Fibroblast of lung (primary cell): ENCODE data around the gene MRPS10. TPM values are rescaled to one million over a fixed set of nuclear protein-coding genes. Genes with fewer than 3 reads are reported as not detected.
A peak's percentile ranks its signal among the peaks of the same experiment; 100 is the strongest.

Source experiments
- DNase-seq, 2 donors: peaks; one replicate each; pipeline versions ENCODE4 v3.0.0 to v3.0.0-alpha.2; 2010; ENCODE audit warnings: low read depth in 2 of 2
- H2AFZ ChIP-seq: 2 replicates; pipeline ENCODE4 v1.5.1; 2012; ENCODE audit warnings: low read length, control low read depth, inconsistent platforms
- H3K27ac ChIP-seq: 2 replicates; pipeline ENCODE4 v1.5.1; 2011; ENCODE audit warnings: low read length, control low read depth; ENCODE audit not compliant: insufficient read depth
- H3K27me3 ChIP-seq: 2 replicates; pipeline ENCODE4 v1.5.1; 2011; ENCODE audit warnings: mild to moderate bottlenecking, low read length; ENCODE audit not compliant: control insufficient read depth, insufficient read depth
- H3K36me3 ChIP-seq: 2 replicates; pipeline ENCODE4 v1.5.1; 2011; ENCODE audit warnings: low read length; ENCODE audit not compliant: control insufficient read depth, insufficient read depth
- H3K4me1 ChIP-seq: 2 replicates; pipeline ENCODE4 v1.5.1; 2011; ENCODE audit warnings: low read length; ENCODE audit not compliant: control insufficient read depth, insufficient read depth; ENCODE audit errors: extremely low read depth
- H3K4me2 ChIP-seq: 2 replicates; pipeline ENCODE4 v1.5.1; 2011; ENCODE audit warnings: low read length, control low read depth; ENCODE audit not compliant: insufficient read depth; ENCODE audit errors: extremely low read depth
- H3K4me3 ChIP-seq, 4 experiments: fragments of 200-600 bp in 1 of 4; sonication (generic) in 1 of 4; replicated peaks in 1 of 4; 2 replicates each; pipeline ENCODE4 v1.5.1; 2011 to 2016; ENCODE audit warnings: low read length in 4 of 4, low read depth in 3 of 4, mild to moderate bottlenecking in 3 of 4, control low read depth in 2 of 4, inconsistent platforms in 1 of 4, mixed read lengths in 1 of 4; ENCODE audit not compliant: insufficient read depth in 1 of 4; ENCODE audit errors: control extremely low read depth in 1 of 4
- H3K79me2 ChIP-seq: 2 replicates; pipeline ENCODE4 v1.5.1; 2012; ENCODE audit warnings: mild to moderate bottlenecking, low read length, inconsistent platforms; ENCODE audit not compliant: control insufficient read depth, insufficient read depth
- H3K9ac ChIP-seq: 2 replicates; pipeline ENCODE4 v1.5.1; 2011; ENCODE audit warnings: mild to moderate bottlenecking, low read length, control low read depth; ENCODE audit not compliant: insufficient read depth
- H3K9me3 ChIP-seq: 2 replicates; pipeline ENCODE4 v1.5.1; 2012; ENCODE audit warnings: low read depth, low read length; ENCODE audit not compliant: control insufficient read depth, insufficient read depth
- H4K20me1 ChIP-seq: 2 replicates; pipeline ENCODE4 v1.5.1; 2011; ENCODE audit warnings: low read length; ENCODE audit not compliant: control insufficient read depth, insufficient read depth; ENCODE audit errors: extremely low read depth
- CTCF ChIP-seq, 2 donors: IDR thresholded peaks in 1 of 2; conservative IDR thresholded peaks in 1 of 2; 1 replicate in 1 of 2; 2 replicates in 1 of 2; pipeline ENCODE4 v1.5.1; 2011 to 2012; ENCODE audit warnings: low read length in 2 of 2, control low read depth in 1 of 2, inconsistent platforms in 1 of 2, low read depth in 1 of 2, mild to moderate bottlenecking in 1 of 2
- EZH2 ChIP-seq: IDR thresholded peaks from 2 replicates; pipeline ENCODE4 v1.5.1; 2012; ENCODE audit warnings: low read length, control low read depth, mild to moderate bottlenecking; ENCODE audit errors: missing control alignments
- polyA plus RNA-seq, 2 donors: library from polyadenylated mRNA; depleted of rRNA in 1 of 2; stranded (reverse) in 1 of 2; unstranded in 1 of 2; fragments of >200 nt; gene quantifications; 2 replicates each; pipeline ENCODE4 v1.2.1, GENCODE V29; 2011 to 2012; ENCODE audit warnings: missing spikeins in 1 of 2
- total RNA-seq: library from RNA; depleted of rRNA; stranded (reverse); fragments of >200 nt; gene quantifications from 2 replicates; pipeline ENCODE4 v1.2.1, GENCODE V29; 2014

Gene MRPS10
- total and polyA plus RNA-seq, 2 donors (not counting 1 experiment from before 2014, with no cell fraction given): 67.5 to 74.1 TPM

- H3K79me2 ChIP-seq: no peaks in the 10 kb centered on the region
- H3K4me3 ChIP-seq: no peak overlapping the region
- H3K4me1 ChIP-seq: peaks cover 27% of the 10 kb centered on the region
- H3K9ac ChIP-seq: no peak overlapping the region
- H3K36me3 ChIP-seq: no peaks in the 10 kb centered on the region
- peak overlapping the region; percentile 18 for H3K27ac ChIP-seq
- TF ChIP-seq EZH2 (no peak), CTCF (conservative IDR thresholded peaks at IDR 0.05 in 1 of 2, IDR thresholded peaks at IDR 0.05 in 1 of 2; ENCODE audit: low read depth in 1 of 2, low read length in 2 of 2) (peak in 1 of 2 donors; percentile 13)
- no peaks in the 10 kb centered on the region for H4K20me1 ChIP-seq
- peak; percentile 82 to 87 for DNase-seq
- no peak overlapping the region for H2AFZ ChIP-seq
- no peak overlapping the region for H3K4me2 ChIP-seq
- no peaks in the 10 kb centered on the region for H3K27me3 ChIP-seq
- no peaks in the 10 kb centered on the region for H3K9me3 ChIP-seq
These were observed 19.9 kb downstream of the MRPS10 start for GRCh38 chr6:42197555-42198362.

DNA sequence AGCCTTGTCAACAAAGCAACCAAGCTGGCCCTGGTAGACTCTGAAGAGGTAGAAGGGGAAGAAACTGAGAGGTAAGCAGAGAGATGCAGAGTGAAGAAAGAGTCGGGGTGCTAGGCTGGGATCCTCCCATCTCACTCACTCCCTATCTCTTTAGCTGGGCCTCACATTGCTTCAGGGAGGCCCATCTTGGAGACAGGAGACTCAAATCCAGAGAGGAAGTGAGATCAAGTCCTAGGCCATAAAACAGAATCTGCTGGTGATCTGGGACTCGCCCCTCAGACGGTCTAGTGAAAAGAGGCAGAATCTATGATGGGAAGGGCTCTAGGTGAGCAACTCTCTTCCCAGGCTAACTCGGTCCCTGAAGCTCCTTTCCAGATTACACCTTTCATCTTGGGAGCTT lies 22.2 kb downstream of the MRPS10 start:
- H3K79me2 ChIP-seq: no peaks in the 10 kb centered on the region
- H3K9me3 ChIP-seq: no peaks in the 10 kb centered on the region
- H3K4me1 ChIP-seq: peaks cover 19% of the 10 kb centered on the region
- no peaks in the 10 kb centered on the region for H3K27me3 ChIP-seq
- H4K20me1 ChIP-seq: no peaks in the 10 kb centered on the region
- H3K27ac ChIP-seq: no peak overlapping the region
- no peak overlapping the region for H3K4me2 ChIP-seq
- no peak overlapping the region for H2AFZ ChIP-seq
- TF ChIP-seq CTCF (conservative IDR thresholded peaks at IDR 0.05 in 1 of 2, IDR thresholded peaks at IDR 0.05 in 1 of 2; ENCODE audit: low read depth in 1 of 2, low read length in 2 of 2) (no peak), EZH2 (no peak)
- no peak overlapping the region for H3K4me3 ChIP-seq
- no peak for DNase-seq
- H3K36me3 ChIP-seq: no peaks in the 10 kb centered on the region
- no peak overlapping the region for H3K9ac ChIP-seq

DNA sequence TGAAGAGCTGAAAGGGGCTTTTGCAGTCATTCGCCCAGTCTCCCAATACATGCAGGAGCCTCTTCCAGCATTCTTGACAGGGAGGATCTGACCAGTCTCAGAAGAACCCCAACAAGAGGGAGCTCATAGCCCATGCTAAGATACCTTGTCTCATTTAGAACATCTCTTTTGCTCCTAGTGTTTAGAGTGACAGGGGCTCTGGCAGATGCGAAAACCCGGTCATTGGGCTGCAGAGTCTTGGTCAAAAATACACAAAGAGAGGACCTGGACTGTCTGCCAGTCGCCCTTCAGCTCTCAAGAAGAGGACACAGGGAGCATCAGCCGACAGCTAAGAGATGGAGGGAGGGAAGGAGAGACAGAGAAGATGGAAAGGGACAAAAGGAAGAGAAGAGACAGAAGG lies 23.6 kb downstream of the MRPS10 start:
- H3K27me3 ChIP-seq: no peaks in the 10 kb centered on the region
- no peak overlapping the region for H3K9ac ChIP-seq
- no peak overlapping the region for H3K27ac ChIP-seq
- no peak for TF ChIP-seq EZH2
- TF ChIP-seq CTCF (conservative IDR thresholded peaks at IDR 0.05 in 1 of 2, IDR thresholded peaks at IDR 0.05 in 1 of 2; ENCODE audit: low read depth in 1 of 2, low read length in 2 of 2): no peak
- H3K4me3 ChIP-seq: no peak overlapping the region
- H3K4me2 ChIP-seq: no peak overlapping the region
- DNase-seq: no peak
- H3K36me3 ChIP-seq: no peaks in the 10 kb centered on the region
- no peaks in the 10 kb centered on the region for H3K79me2 ChIP-seq
- H2AFZ ChIP-seq: no peak overlapping the region
- no peaks in the 10 kb centered on the region for H3K9me3 ChIP-seq
- H4K20me1 ChIP-seq: no peaks in the 10 kb centered on the region
- H3K4me1 ChIP-seq: peaks cover 9% of the 10 kb centered on the region
